IMR-90 (cell line): ENCODE measurements around the gene MYOF. TPM values are rescaled to one million over a fixed set of nuclear protein-coding genes. Genes with fewer than 3 reads are reported as not detected.

ENCODE experiments used
- ATAC-seq: fragments of 200-7000 bp; cut with Tn5 transposase; 2 replicates; pipeline ENCODE4 v1.9.1; 2020; ENCODE audit warnings: low read depth, mild to moderate bottlenecking, moderate library complexity
- BruUV-seq: library from RNA; stranded (reverse); fragments of 400-500 nt; replicated peaks from 2 replicates; lab custom pipeline; 2021; lab: Mats Ljungman, UMichigan
- CTCF ChIA-PET: fragments of 300-600 bp; formaldehyde crosslinking; extraction: SDS; loops from one replicate; lab custom pipeline; 2021; ENCODE audit warnings: antibody characterized with exemption; lab: Yijun Ruan, JAX
- POLR2A ChIA-PET: fragments of 300-600 bp; sonication (Branson Sonifier 250); formaldehyde crosslinking; loops from one replicate; lab custom pipeline; 2022; ENCODE audit warnings: antibody characterized with exemption; ENCODE audit not compliant: unreplicated experiment; lab: Charles Lee
- DNase-seq: peaks from one replicate; pipeline ENCODE4 v3.0.0; 2013
- H2AFZ ChIP-seq: replicated peaks from 2 replicates; pipeline ENCODE3; 2013; ENCODE audit warnings: low read length, mild to moderate bottlenecking; ENCODE audit not compliant: poor library complexity
- H2AK5ac ChIP-seq: 2 replicates; pipeline ENCODE4 v1.6.1; 2013; ENCODE audit warnings: low read depth, low read length, inconsistent platforms
- H2AK9ac ChIP-seq: replicated peaks from 2 replicates; pipeline ENCODE3; 2013; ENCODE audit warnings: mild to moderate bottlenecking, low read depth, low read length, moderate library complexity; ENCODE audit not compliant: poor library complexity
- H2BK120ac ChIP-seq: 2 replicates; pipeline ENCODE4 v1.6.1; 2013; ENCODE audit warnings: low read depth, low read length, inconsistent platforms
- H2BK15ac ChIP-seq: 3 replicates; pipeline ENCODE4 v1.6.1; 2013; ENCODE audit warnings: low read depth, low read length, inconsistent platforms
- H2BK20ac ChIP-seq: 2 replicates; pipeline ENCODE4 v1.6.1; 2013; ENCODE audit warnings: low read depth, mild to moderate bottlenecking, inconsistent platforms, low read length, moderate library complexity
- H2BK5ac ChIP-seq: 2 replicates; pipeline ENCODE4 v1.6.1; 2013; ENCODE audit warnings: mild to moderate bottlenecking, low read depth, low read length, inconsistent platforms; ENCODE audit not compliant: poor library complexity, severe bottlenecking
- H3K14ac ChIP-seq: replicated peaks from 2 replicates; pipeline ENCODE4 v1.6.1; 2013; ENCODE audit warnings: low read depth, low read length, inconsistent platforms
- H3K18ac ChIP-seq: 2 replicates; pipeline ENCODE4 v1.6.1; 2013; ENCODE audit warnings: low read depth, low read length, control low read depth
- H3K23ac ChIP-seq: 2 replicates; pipeline ENCODE4 v1.6.1; 2013; ENCODE audit warnings: low read depth, low read length, inconsistent platforms
- H3K27ac ChIP-seq: 2 replicates; pipeline ENCODE4 v1.5.1; 2013; ENCODE audit warnings: mild to moderate bottlenecking, control low read depth, low read length; ENCODE audit not compliant: insufficient read depth
- H3K27me3 ChIP-seq: 2 replicates; pipeline ENCODE4 v1.6.1; 2013; ENCODE audit warnings: low read length; ENCODE audit not compliant: control insufficient read depth, insufficient read depth
- H3K36me3 ChIP-seq: 2 replicates; pipeline ENCODE4 v1.6.1; 2013; ENCODE audit warnings: low read length, mixed read lengths; ENCODE audit not compliant: control insufficient read depth, insufficient read depth
- H3K4ac ChIP-seq: 2 replicates; pipeline ENCODE4 v1.6.1; 2013; ENCODE audit warnings: low read depth, low read length, inconsistent platforms
- H3K4me1 ChIP-seq: 2 replicates; pipeline ENCODE4 v1.6.1; 2013; ENCODE audit warnings: low read length, mixed read lengths; ENCODE audit not compliant: control insufficient read depth, insufficient read depth
- H3K4me2 ChIP-seq: 2 replicates; pipeline ENCODE4 v1.6.1; 2013; ENCODE audit warnings: low read depth, mild to moderate bottlenecking, control low read depth, low read length, moderate library complexity
- H3K4me3 ChIP-seq: 2 replicates; pipeline ENCODE4 v1.5.1; 2013; ENCODE audit warnings: low read depth, mild to moderate bottlenecking, control low read depth, low read length, moderate library complexity; ENCODE audit not compliant: insufficient read depth
- H3K56ac ChIP-seq: 2 replicates; pipeline ENCODE4 v1.6.1; 2013; ENCODE audit warnings: low read length, inconsistent platforms; ENCODE audit not compliant: insufficient read depth; ENCODE audit errors: extremely low read depth
- H3K79me1 ChIP-seq, 2 experiments: 2 replicates each; pipeline ENCODE4 v1.6.1; 2013; ENCODE audit warnings: low read length in 2 of 2, inconsistent platforms in 1 of 2, low read depth in 1 of 2
- H3K9ac ChIP-seq: 2 replicates; pipeline ENCODE4 v1.6.1; 2013; ENCODE audit warnings: low read depth, low read length, control low read depth
- H3K9me1 ChIP-seq: 2 replicates; pipeline ENCODE4 v1.6.1; 2013; ENCODE audit warnings: low read length, inconsistent platforms; ENCODE audit not compliant: insufficient read depth
- H3K9me3 ChIP-seq: 2 replicates; pipeline ENCODE4 v1.6.1; 2013; ENCODE audit warnings: low read length; ENCODE audit not compliant: control insufficient read depth, insufficient read depth
- H4K20me1 ChIP-seq: 2 replicates; pipeline ENCODE4 v1.6.1; 2013; ENCODE audit warnings: low read length, inconsistent platforms; ENCODE audit not compliant: insufficient read depth
- H4K5ac ChIP-seq: 2 replicates; pipeline ENCODE4 v1.6.1; 2013; ENCODE audit warnings: mild to moderate bottlenecking, low read depth, low read length, control low read depth
- H4K8ac ChIP-seq, 2 experiments: 2 replicates each; pipeline ENCODE4 v1.6.1; 2013; ENCODE audit warnings: low read depth in 2 of 2, low read length in 2 of 2, control low read depth in 1 of 2, inconsistent platforms in 1 of 2
- H4K91ac ChIP-seq: 2 replicates; pipeline ENCODE4 v1.6.1; 2013; ENCODE audit warnings: low read depth, low read length, inconsistent platforms; ENCODE audit not compliant: insufficient read depth
- CEBPB ChIP-seq: IDR thresholded peaks from 2 replicates; pipeline ENCODE4 v1.6.1; 2012; ENCODE audit warnings: low read depth, low read length, improper control_type of control experiment
- CHD1 ChIP-seq: IDR thresholded peaks from 2 replicates; pipeline ENCODE4 v1.6.1; 2012; ENCODE audit warnings: low read depth, low read length, improper control_type of control experiment
- CTCF ChIP-seq: conservative IDR thresholded peaks from 2 replicates; pipeline ENCODE4 v1.5.1; 2012; ENCODE audit warnings: mild to moderate bottlenecking, low read depth, low read length, improper control_type of control experiment
- FOS ChIP-seq: fragments of 150-350 bp; IDR thresholded peaks from 2 replicates; pipeline ENCODE4 v1.6.1; 2016; ENCODE audit warnings: low read depth, low read length
- MAFK ChIP-seq: IDR thresholded peaks from 2 replicates; pipeline ENCODE4 v1.6.1; 2012; ENCODE audit warnings: low read depth, low read length, improper control_type of control experiment
- MAZ ChIP-seq: IDR thresholded peaks from 2 replicates; pipeline ENCODE4 v1.6.1; 2012; ENCODE audit warnings: low read depth, mild to moderate bottlenecking, low read length, improper control_type of control experiment, moderate library complexity, borderline replicate concordance
- MXI1 ChIP-seq: IDR thresholded peaks from 2 replicates; pipeline ENCODE4 v1.6.1; 2012; ENCODE audit warnings: low read depth, mild to moderate bottlenecking, low read length, moderate library complexity, borderline replicate concordance
- POLR2A ChIP-seq: IDR thresholded peaks from 2 replicates; pipeline ENCODE4 v1.6.1; 2012; ENCODE audit warnings: mild to moderate bottlenecking, low read depth, low read length
- RFX5 ChIP-seq: IDR thresholded peaks from 2 replicates; pipeline ENCODE4 v1.8.0; 2012; ENCODE audit warnings: low read depth, mild to moderate bottlenecking, low read length, moderate library complexity
- USF2 ChIP-seq: fragments of 150-350 bp; IDR thresholded peaks from 2 replicates; pipeline ENCODE4 v1.6.1; 2017; ENCODE audit warnings: mild to moderate bottlenecking, antibody characterized with exemption, low read length, low read depth
- WGBS, 2 experiments: methylation state at CpG; one replicate each; pipeline versions ENCODE4 v1.1.5 to v1.1.7; 2013; ENCODE audit warnings: missing lambda C conversion rate in 2 of 2; ENCODE audit not compliant: insufficient read length in 1 of 2; ENCODE audit errors: extremely low coverage in 2 of 2; 5-methylcytosine and 5-hydroxymethylcytosine counted together
- dilution Hi-C: fragments of 300-500 bp; cut with HindIII; formaldehyde crosslinking; loops from one replicate; pipeline ENCODE4 v1.14.3; 2018; ENCODE audit warnings: low sequenced_read_pairs; ENCODE audit not compliant: unreplicated experiment
- in situ Hi-C: fragments of 300-500 bp; cut with MboI; formaldehyde crosslinking; loops from 3 replicates; pipeline ENCODE4 v1.14.3; 2019; ENCODE audit warnings: low sequenced_read_pairs, inconsistent platforms, mixed read lengths
- intact Hi-C: fragments of 100-400 bp; cut with micrococcal nuclease; formaldehyde crosslinking; loops from 2 replicates; pipeline ENCODE4 v1.10.0; 2022
- polyA plus RNA-seq, 3 experiments: library from polyadenylated mRNA; depleted of rRNA; stranded (reverse); fragments of >200 nt; gene quantifications; 2 replicates each; pipeline ENCODE4 v1.2.3, GENCODE V29; 2012; ENCODE audit warnings: low replicate concordance in 1 of 3
- total RNA-seq: library from RNA; depleted of rRNA; stranded (reverse); fragments of >200 nt; gene quantifications from 2 replicates; pipeline ENCODE4 v1.2.3, GENCODE V29; 2012

Gene MYOF
- total and polyA plus RNA-seq, 2 of the 4 experiments (the other 2 are of a cell fraction): 221 to 281 TPM

- H3K4ac ChIP-seq: no peak overlapping the region
- no peak overlapping the region for H3K23ac ChIP-seq
- H3K27me3 ChIP-seq: peaks cover 2% of the 10 kb centered on the region
- H3K9me1 ChIP-seq: no peaks in the 10 kb centered on the region; the same call in 1 of the 2 replicates
- H3K18ac ChIP-seq: no peak overlapping the region
- no peak overlapping the region for H3K27ac ChIP-seq
- H2BK5ac ChIP-seq: no peak overlapping the region
- no peaks in the 10 kb centered on the region for H3K9me3 ChIP-seq
- H4K8ac ChIP-seq: no peak overlapping the region
- H2BK120ac ChIP-seq: no peak overlapping the region
- no peak overlapping the region for H2BK15ac ChIP-seq
- intact Hi-C loops (no loop called here), dilution Hi-C loops (no loop called here), in situ Hi-C loops (no loop called here)
- no peak overlapping the region for H2AK9ac ChIP-seq
- ATAC-seq: no peak
- WGBS, 2 experiments: no CpG with 5 or more reads among the region's 1 CpG
- no peak overlapping the region for H3K14ac ChIP-seq
- DNase-seq: no peak
- no peak overlapping the region for H3K56ac ChIP-seq
- H4K20me1 ChIP-seq: no peaks in the 10 kb centered on the region
- H3K4me3 ChIP-seq: no peak overlapping the region
- H3K79me1 ChIP-seq: no peaks in the 10 kb centered on the region
- H3K4me1 ChIP-seq: no peaks in the 10 kb centered on the region
- TF ChIP-seq CEBPB (no peak), FOS (no peak), USF2 (no peak), RFX5 (no peak), MXI1 (no peak), CTCF (no peak), MAZ (no peak), CHD1 (no peak), MAFK (no peak), POLR2A (no peak)
- no peak overlapping the region for H4K5ac ChIP-seq
- no peak overlapping the region for H3K4me2 ChIP-seq
- H2BK20ac ChIP-seq: no peak overlapping the region
- H3K36me3 ChIP-seq: no peaks in the 10 kb centered on the region
- H3K9ac ChIP-seq: no peak overlapping the region
- ChIA-PET CTCF (no interaction called here), POLR2A (no interaction called here)
- no peak overlapping the region for H2AFZ ChIP-seq
- H4K91ac ChIP-seq: no peak overlapping the region
- H2AK5ac ChIP-seq: no peak overlapping the region
- no TSS peak for BruUV-seq
Measured at GRCh38 chr10:93261089-93261488, 221.0 kb downstream of the MYOF start.
